Spleen (tissue), 7 donors: ENCODE data around the gene DISC1.

Experiments
- POLR2A ChIP-seq, 3 donors: fragments of 450-650 bp; IDR thresholded peaks; one replicate each; pipeline ENCODE4 v1.5.1; 2017; ENCODE audit warnings: antibody characterized with exemption in 3 of 3, mild to moderate bottlenecking in 1 of 3
- POLR2AphosphoS5 ChIP-seq, 3 donors: sonication (generic); formaldehyde crosslinking; IDR thresholded peaks; one replicate each; pipeline ENCODE4 v1.5.1; 2017; ENCODE audit warnings: antibody characterized with exemption in 3 of 3
- TF ChIP-seq, protein P1 (sequence below), 11 experiments: fragments of 200-600 bp in 7 of 11; fragments of 450-650 bp in 4 of 11; sonication (generic) in 4 of 11; IDR thresholded peaks in 8 of 11; conservative IDR thresholded peaks in 3 of 11; 1 replicate in 7 of 11; 2 replicates in 4 of 11; pipeline versions ENCODE4 v1.4.0 to v1.8.0; 2016 to 2021; ENCODE audit warnings: antibody characterized with exemption in 11 of 11, inconsistent platforms in 4 of 11, mild to moderate bottlenecking in 1 of 11
- donor health status: DM: no; HTN: no; CAD: no; lungs with moderate emphysema.
- donor health status: DM: no; HTN: no; CAD: no.
- donor health status: DM: no; HTN: no; CAD: no.

DNA sequence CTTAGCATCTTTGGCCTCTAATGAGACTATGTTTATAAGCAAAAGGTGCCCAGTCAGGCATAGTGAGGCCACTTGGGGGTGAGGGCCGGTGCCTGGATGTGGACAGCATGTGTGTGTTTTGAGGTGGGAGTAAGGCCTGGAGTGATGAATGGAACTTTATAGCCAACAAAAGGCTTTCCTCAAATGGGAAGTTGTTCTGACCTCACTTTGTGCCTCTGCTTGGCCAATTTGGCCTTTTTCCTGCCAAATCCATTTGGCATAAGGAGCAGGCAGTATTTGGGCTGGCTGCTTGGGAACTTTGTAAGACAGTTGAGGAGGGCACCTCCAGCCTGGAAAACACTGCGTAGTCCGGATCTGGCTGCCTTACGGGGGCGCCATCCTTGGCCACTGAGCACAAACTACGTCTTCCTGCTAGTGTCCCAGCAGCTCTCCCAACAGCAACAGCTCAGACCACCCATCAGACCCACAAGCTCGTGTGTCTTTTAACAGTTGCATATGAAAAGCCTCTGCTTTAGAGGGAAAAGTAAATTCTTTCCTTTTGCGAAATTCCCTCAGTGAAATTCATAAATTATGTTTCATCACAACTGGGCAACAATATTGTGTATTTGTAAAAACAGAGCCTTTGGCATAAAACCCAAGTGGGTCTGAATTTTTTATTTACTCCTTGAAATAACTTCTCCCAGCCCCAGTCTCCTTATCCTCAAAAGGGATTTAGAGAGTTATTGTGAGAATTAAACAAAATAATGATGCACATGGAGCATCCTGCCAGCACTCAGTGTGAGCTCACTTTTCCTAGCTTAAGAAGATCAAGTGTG lies 322.9 kb downstream of the DISC1 start:
- TF ChIP-seq, protein P1, sequence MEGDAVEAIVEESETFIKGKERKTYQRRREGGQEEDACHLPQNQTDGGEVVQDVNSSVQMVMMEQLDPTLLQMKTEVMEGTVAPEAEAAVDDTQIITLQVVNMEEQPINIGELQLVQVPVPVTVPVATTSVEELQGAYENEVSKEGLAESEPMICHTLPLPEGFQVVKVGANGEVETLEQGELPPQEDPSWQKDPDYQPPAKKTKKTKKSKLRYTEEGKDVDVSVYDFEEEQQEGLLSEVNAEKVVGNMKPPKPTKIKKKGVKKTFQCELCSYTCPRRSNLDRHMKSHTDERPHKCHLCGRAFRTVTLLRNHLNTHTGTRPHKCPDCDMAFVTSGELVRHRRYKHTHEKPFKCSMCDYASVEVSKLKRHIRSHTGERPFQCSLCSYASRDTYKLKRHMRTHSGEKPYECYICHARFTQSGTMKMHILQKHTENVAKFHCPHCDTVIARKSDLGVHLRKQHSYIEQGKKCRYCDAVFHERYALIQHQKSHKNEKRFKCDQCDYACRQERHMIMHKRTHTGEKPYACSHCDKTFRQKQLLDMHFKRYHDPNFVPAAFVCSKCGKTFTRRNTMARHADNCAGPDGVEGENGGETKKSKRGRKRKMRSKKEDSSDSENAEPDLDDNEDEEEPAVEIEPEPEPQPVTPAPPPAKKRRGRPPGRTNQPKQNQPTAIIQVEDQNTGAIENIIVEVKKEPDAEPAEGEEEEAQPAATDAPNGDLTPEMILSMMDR (IDR thresholded peaks at IDR 0.05 in 8 of 11, conservative IDR thresholded peaks at IDR 0.05 in 3 of 11) = no peak
- TF ChIP-seq POLR2A (IDR thresholded peaks at IDR 0.05) = no peak
- TF ChIP-seq POLR2AphosphoS5 (IDR thresholded peaks at IDR 0.05) = no peak
